HepG2 (cell line): ENCODE measurements around the gene SGPP2. TPM values are rescaled to one million over a fixed set of nuclear protein-coding genes. Genes with fewer than 3 reads are reported as not detected.

Experiments used
- ATAC-seq: fragments of 200-7000 bp; cut with Tn5 transposase; 3 replicates; pipeline ENCODE4 v1.9.1; 2020; ENCODE audit warnings: mild to moderate bottlenecking, moderate library complexity
- BruUV-seq: library from RNA; stranded (reverse); fragments of 400-500 nt; replicated peaks from 2 replicates; lab custom pipeline; 2021; lab: Mats Ljungman, UMichigan
- CTCF ChIA-PET: fragments of 300-600 bp; formaldehyde crosslinking; extraction: SDS; loops from one replicate; lab custom pipeline; 2021; ENCODE audit warnings: low total read pairs, inconsistent platforms, low intra/inter-chr PET ratio; lab: Yijun Ruan, JAX
- POLR2A ChIA-PET: fragments of 350-600 bp; sonication (Branson Sonifier 250); formaldehyde crosslinking; loops from one replicate; lab custom pipeline; 2020; ENCODE audit warnings: antibody characterized with exemption, inconsistent platforms; lab: Yijun Ruan, JAX
- DNase-seq: peaks from one replicate; pipeline ENCODE4 v3.0.0-alpha.2; 2015; ENCODE audit warnings: low spot score
- FAIRE-seq: peaks from 3 replicates; lab custom pipeline; 2011; peaks lifted over from hg19 to GRCh38; lab: Jason Lieb, UNC
- H2AFZ ChIP-seq: one replicate; pipeline ENCODE4 v1.6.1; 2011; ENCODE audit warnings: low read length, inconsistent platforms
- H3K27ac ChIP-seq: fragments of 300-600 bp; 3 replicates; pipeline ENCODE4 v1.8.0; 2011; ENCODE audit warnings: mixed run types, mild to moderate bottlenecking, mixed read lengths, low read length, inconsistent platforms; ENCODE audit not compliant: insufficient read depth; ENCODE audit errors: extremely low read length
- H3K27me3 ChIP-seq, 2 experiments: fragments of 200-600 bp in 1 of 2; 2 replicates in 1 of 2; 3 replicates in 1 of 2; pipeline versions ENCODE4 v1.6.0 to v1.8.0; 2011; ENCODE audit warnings: low read length in 2 of 2, mild to moderate bottlenecking in 2 of 2, moderate library complexity in 2 of 2, inconsistent platforms in 1 of 2; ENCODE audit not compliant: insufficient read depth in 2 of 2, control insufficient read depth in 1 of 2
- H3K36me3 ChIP-seq, 2 experiments: fragments of 200-600 bp in 1 of 2; replicated peaks in 1 of 2; 2 replicates in 1 of 2; 3 replicates in 1 of 2; pipeline versions ENCODE4 v1.5.1 to v1.8.0; 2011; ENCODE audit warnings: low read length in 2 of 2, inconsistent platforms in 1 of 2; ENCODE audit not compliant: insufficient read depth in 2 of 2, control insufficient read depth in 1 of 2
- H3K4me1 ChIP-seq: 2 replicates; pipeline ENCODE4 v1.5.1; 2012; ENCODE audit warnings: low read length, inconsistent platforms; ENCODE audit not compliant: insufficient read depth
- H3K4me2 ChIP-seq: 2 replicates; pipeline ENCODE4 v1.6.0; 2011; ENCODE audit warnings: low read depth, low read length, inconsistent platforms
- H3K4me3 ChIP-seq, 3 experiments: fragments of 200-600 bp in 1 of 3; sonication (generic), shearing (Covaris generic) in 1 of 3; replicated peaks in 1 of 3; 2 replicates each; pipeline ENCODE4 v1.5.1; 2011 to 2016; ENCODE audit warnings: low read length in 3 of 3, inconsistent platforms in 2 of 3, low read depth in 2 of 3, mild to moderate bottlenecking in 2 of 3, control low read depth in 1 of 3, mixed read lengths in 1 of 3; ENCODE audit not compliant: insufficient read depth in 1 of 3
- H3K79me2 ChIP-seq: one replicate; pipeline ENCODE4 v1.6.1; 2011; ENCODE audit warnings: low read length, inconsistent platforms; ENCODE audit not compliant: insufficient read depth
- H3K9ac ChIP-seq: 2 replicates; pipeline ENCODE4 v1.6.0; 2011; ENCODE audit warnings: mild to moderate bottlenecking, low read depth, low read length, inconsistent platforms; ENCODE audit not compliant: insufficient read depth
- H3K9me3 ChIP-seq: 2 replicates; pipeline ENCODE4 v1.5.1; 2012; ENCODE audit warnings: mild to moderate bottlenecking, low read length
- H4K20me1 ChIP-seq: 2 replicates; pipeline ENCODE4 v1.6.0; 2011; ENCODE audit warnings: inconsistent platforms, mild to moderate bottlenecking, low read length, moderate library complexity; ENCODE audit not compliant: insufficient read depth
- ARNT ChIP-seq: fragments of 450-650 bp; IDR thresholded peaks from 2 replicates; pipeline ENCODE4 v1.6.1; 2017
- CERS6 ChIP-seq: sonication (generic); formaldehyde crosslinking; IDR thresholded peaks from 2 replicates; pipeline ENCODE4 v1.5.0; 2020; ENCODE audit warnings: missing genetic modification reagents
- ELK4 ChIP-seq: sonication (generic); formaldehyde crosslinking; IDR thresholded peaks from 2 replicates; pipeline ENCODE4 v1.9.0; 2021; ENCODE audit warnings: missing genetic modification reagents, borderline replicate concordance
- FOXC1 ChIP-seq: sonication (generic); formaldehyde crosslinking; IDR thresholded peaks from 2 replicates; pipeline ENCODE4 v1.8.0; 2022; ENCODE audit warnings: mild to moderate bottlenecking, missing genetic modification reagents, borderline replicate concordance
- GATA4 ChIP-seq: sonication (generic); IDR thresholded peaks from 2 replicates; pipeline ENCODE4 v1.6.1; 2016; ENCODE audit warnings: antibody characterized with exemption, low read depth, borderline replicate concordance
- IRX3 ChIP-seq: sonication (generic); formaldehyde crosslinking; IDR thresholded peaks from 2 replicates; pipeline ENCODE4 v1.8.1; 2023; ENCODE audit warnings: mild to moderate bottlenecking, low read depth, missing genetic modification reagents, borderline replicate concordance
- JUNB ChIP-seq: sonication (generic); formaldehyde crosslinking; IDR thresholded peaks from 2 replicates; pipeline ENCODE4 v1.8.0; 2022; ENCODE audit warnings: missing genetic modification reagents, mild to moderate bottlenecking, borderline replicate concordance
- KLF16 ChIP-seq, 2 experiments: sonication (generic) in 1 of 2; formaldehyde crosslinking in 1 of 2; IDR thresholded peaks; 2 replicates each; pipeline versions ENCODE4 v1.6.1 to v1.8.0; 2016 to 2023; ENCODE audit warnings: missing genetic modification reagents in 2 of 2, missing compliant biosample characterization in 1 of 2
- RFX3 ChIP-seq: IDR thresholded peaks from 2 replicates; pipeline ENCODE4 v1.6.1; 2016; ENCODE audit warnings: missing biosample characterization, missing genetic modification reagents
- SATB2 ChIP-seq: sonication (generic); formaldehyde crosslinking; IDR thresholded peaks from 2 replicates; pipeline ENCODE4 v1.5.0; 2020; ENCODE audit warnings: missing genetic modification reagents
- SRY ChIP-seq: sonication (generic); formaldehyde crosslinking; IDR thresholded peaks from 2 replicates; pipeline ENCODE4 v1.8.0; 2022; ENCODE audit warnings: mild to moderate bottlenecking, missing genetic modification reagents
- TBX2 ChIP-seq: sonication (generic); formaldehyde crosslinking; IDR thresholded peaks from 2 replicates; pipeline ENCODE4 v1.5.0; 2020; ENCODE audit warnings: missing genetic modification reagents, mild to moderate bottlenecking, borderline replicate concordance
- TOPORS ChIP-seq: sonication (generic); formaldehyde crosslinking; IDR thresholded peaks from 2 replicates; pipeline ENCODE4 v1.8.0; 2023; ENCODE audit warnings: mild to moderate bottlenecking, missing genetic modification reagents
- ZFYVE20 ChIP-seq: sonication (generic); formaldehyde crosslinking; IDR thresholded peaks from 2 replicates; pipeline ENCODE4 v1.8.0; 2023; ENCODE audit warnings: low read depth, mild to moderate bottlenecking, moderate library complexity, missing genetic modification reagents, borderline replicate concordance
- ZMYM2 ChIP-seq: sonication (generic); formaldehyde crosslinking; IDR thresholded peaks from 2 replicates; pipeline ENCODE4 v1.8.0; 2022; ENCODE audit warnings: mild to moderate bottlenecking, missing genetic modification reagents
- ZNF143 ChIP-seq: sonication (generic); formaldehyde crosslinking; IDR thresholded peaks from 2 replicates; pipeline ENCODE4 v1.4.0; 2020; ENCODE audit warnings: missing genetic modification reagents
- ZNF350 ChIP-seq: sonication (generic); formaldehyde crosslinking; IDR thresholded peaks from 2 replicates; pipeline ENCODE4 v1.4.0; 2020; ENCODE audit warnings: mild to moderate bottlenecking, low read depth, missing genetic modification reagents, borderline replicate concordance
- ZNF570 ChIP-seq: sonication (generic); formaldehyde crosslinking; IDR thresholded peaks from 2 replicates; pipeline ENCODE4 v1.4.0; 2020; ENCODE audit warnings: mild to moderate bottlenecking, missing genetic modification reagents, borderline replicate concordance
- ZNF740 ChIP-seq: sonication (generic); formaldehyde crosslinking; IDR thresholded peaks from 2 replicates; pipeline ENCODE4 v1.4.0; 2020; ENCODE audit warnings: missing genetic modification reagents
- ZNF879 ChIP-seq: sonication (generic); formaldehyde crosslinking; IDR thresholded peaks from 2 replicates; pipeline ENCODE4 v1.8.1; 2023; ENCODE audit warnings: missing genetic modification reagents
- ZSCAN9 ChIP-seq: IDR thresholded peaks from 2 replicates; pipeline ENCODE4 v1.6.1; 2016; ENCODE audit warnings: borderline replicate concordance
- WGBS: methylation state at CpG from one replicate; pipeline ENCODE4 v1.1.6; 2017; ENCODE audit warnings: low lambda C conversion rate; 5-methylcytosine and 5-hydroxymethylcytosine counted together
- in situ Hi-C: cut with HindIII; loops from 2 replicates; pipeline ENCODE4 v1.10.0; 2017; ENCODE audit warnings: low pct_unique_long_range_greater_than_20kb; ENCODE audit not compliant: extremely low pct_ligation_motif_present
- intact Hi-C: fragments of 100-400 bp; cut with micrococcal nuclease; formaldehyde crosslinking; loops from one replicate; pipeline ENCODE4 v1.10.0; 2022; ENCODE audit not compliant: unreplicated experiment
- polyA plus RNA-seq, 8 experiments: library from polyadenylated mRNA; depleted of rRNA in 3 of 8; stranded (reverse) in 7 of 8; unstranded in 1 of 8; fragments of >200 nt; fragmentation: Illumina TruSeq in 4 of 8; extraction: Trizol in 4 of 8; gene quantifications; 2 replicates each; pipeline versions ENCODE4 v1.2.1 to v1.2.3, GENCODE V29; 2011 to 2016; ENCODE audit warnings: low read depth in 4 of 8, missing spikeins in 1 of 8, mixed read lengths in 1 of 8; ENCODE audit not compliant: insufficient read depth in 1 of 8
- total RNA-seq, 5 experiments: library from RNA; depleted of rRNA; stranded (reverse); fragments of >200 nt; fragmentation: Illumina TruSeq; extraction: Trizol; gene quantifications; 2 replicates each; pipeline ENCODE4 v1.2.3, GENCODE V29; 2016; ENCODE audit warnings: low read depth in 1 of 5
- TF ChIP-seq, protein P1 (sequence below): sonication (generic); formaldehyde crosslinking; conservative IDR thresholded peaks from 2 replicates; pipeline ENCODE4 v1.4.0; 2020; ENCODE audit warnings: missing genetic modification reagents

Gene SGPP2
- total and polyA plus RNA-seq, 2 of the 13 experiments (the other 11 are each of a cell fraction or from before 2014, with no cell fraction given) = not detected

DNA sequence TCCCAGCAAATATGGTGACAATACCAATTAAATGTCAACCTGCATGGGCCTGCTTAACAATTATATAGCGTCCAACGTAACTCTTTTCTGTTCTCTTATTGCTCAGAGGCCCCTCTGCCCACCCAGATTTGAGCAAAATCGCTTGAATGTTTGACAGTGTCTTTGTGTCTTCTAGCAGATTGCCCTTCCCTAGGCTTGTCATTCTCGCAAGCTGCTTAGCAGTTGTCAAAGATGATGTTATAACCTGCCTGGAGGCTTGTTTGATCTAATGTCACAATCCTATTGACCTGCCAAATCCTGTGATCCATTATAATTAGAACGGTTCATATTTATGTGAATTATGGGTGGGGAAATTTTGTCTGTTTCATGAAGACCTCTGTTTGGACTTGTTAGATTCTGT is 122.7 kb downstream of the SGPP2 start (continued):
- TF ChIP-seq, protein P1, sequence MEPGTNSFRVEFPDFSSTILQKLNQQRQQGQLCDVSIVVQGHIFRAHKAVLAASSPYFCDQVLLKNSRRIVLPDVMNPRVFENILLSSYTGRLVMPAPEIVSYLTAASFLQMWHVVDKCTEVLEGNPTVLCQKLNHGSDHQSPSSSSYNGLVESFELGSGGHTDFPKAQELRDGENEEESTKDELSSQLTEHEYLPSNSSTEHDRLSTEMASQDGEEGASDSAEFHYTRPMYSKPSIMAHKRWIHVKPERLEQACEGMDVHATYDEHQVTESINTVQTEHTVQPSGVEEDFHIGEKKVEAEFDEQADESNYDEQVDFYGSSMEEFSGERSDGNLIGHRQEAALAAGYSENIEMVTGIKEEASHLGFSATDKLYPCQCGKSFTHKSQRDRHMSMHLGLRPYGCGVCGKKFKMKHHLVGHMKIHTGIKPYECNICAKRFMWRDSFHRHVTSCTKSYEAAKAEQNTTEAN (CRISPR knock-in tag) = no peak
- TF ChIP-seq IRX3 (CRISPR knock-in tag) (no peak), ARNT (no peak), ZNF143 (no peak), SRY (no peak), ZNF570 (CRISPR knock-in tag) (no peak), ZSCAN9 (CRISPR knock-in tag) (no peak)

DNA sequence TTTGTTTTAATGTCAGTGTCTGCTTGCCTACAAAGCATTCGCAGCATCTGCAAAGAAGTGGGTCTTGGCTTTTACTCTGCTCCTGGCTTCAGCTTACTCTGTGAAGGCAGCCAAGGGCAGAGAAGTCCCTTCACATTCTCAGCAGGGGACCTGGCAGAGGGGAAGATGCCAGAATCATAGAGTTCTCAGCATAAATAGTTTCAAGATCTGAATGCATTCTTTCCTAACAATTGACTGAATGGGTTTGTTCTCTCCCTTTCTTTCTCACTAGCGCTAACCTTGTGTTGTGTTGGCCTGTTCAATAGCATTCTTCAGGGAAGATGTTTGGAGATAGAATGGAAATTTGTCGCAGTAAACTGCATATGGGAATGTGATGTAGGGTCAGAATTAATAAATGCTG is 124.6 kb downstream of the SGPP2 start:
- Histone ChIP-seq H3K27ac (no peak overlapping the region), H2AFZ (no peak overlapping the region), H3K79me2 (no peaks in the 10 kb centered on the region), H3K4me2 (no peak overlapping the region), H3K4me1 (peaks cover 6% of the 10 kb centered on the region; the same call in 1 of the 2 replicates), H3K4me3 (no peak overlapping the region), H3K27me3 (peaks cover under 1 to 8% of the 10 kb centered on the region in 2 experiments; a peak in 2 of 5 replicates), H3K9ac (no peak overlapping the region), H3K9me3 (no peaks in the 10 kb centered on the region), H3K36me3 (no peaks in the 10 kb centered on the region), H4K20me1 (no peaks in the 10 kb centered on the region)
- POLR2A ChIA-PET = no interaction called here
- no peak; the same call in 2 of the 3 replicates for ATAC-seq
- WGBS = 51% methylated on average over 3 of the region's 3 CpGs
- CTCF ChIA-PET = no interaction called here
- in situ Hi-C loops (no loop called here), intact Hi-C loops (no loop called here)
- DNase-seq = no peak
- no peak for FAIRE-seq
- BruUV-seq = no TSS peak
- TF ChIP-seq KLF16 (CRISPR knock-in tag; IDR thresholded peaks at IDR 0.05) = no peak
- no peak for TF ChIP-seq ZNF879
- no peak for TF ChIP-seq ZMYM2 (CRISPR knock-in tag)
- no peak for TF ChIP-seq ZFYVE20 (CRISPR knock-in tag)
- TF ChIP-seq GATA4 = no peak
- no peak for TF ChIP-seq RFX3 (CRISPR knock-in tag)
- TF ChIP-seq TOPORS (CRISPR knock-in tag) = no peak
- no peak for TF ChIP-seq TBX2
- no peak for TF ChIP-seq CERS6 (CRISPR knock-in tag)
- no peak for TF ChIP-seq ZNF350 (CRISPR knock-in tag)
- TF ChIP-seq FOXC1 (CRISPR knock-in tag) = no peak
- TF ChIP-seq JUNB = no peak
- no peak for TF ChIP-seq SATB2 (CRISPR knock-in tag)
- TF ChIP-seq ELK4 (CRISPR knock-in tag) = no peak
- TF ChIP-seq ZNF740 (CRISPR knock-in tag) = no peak
